ENCODE measurements around the gene EIF4EBP2. TPM values are rescaled to one million over a fixed set of nuclear protein-coding genes. Genes with fewer than 3 reads are reported as not detected.

EIF4EBP2 gene
- total RNA-seq, 1 experiment from 2014 or later, result 78.0 TPM

DNA sequence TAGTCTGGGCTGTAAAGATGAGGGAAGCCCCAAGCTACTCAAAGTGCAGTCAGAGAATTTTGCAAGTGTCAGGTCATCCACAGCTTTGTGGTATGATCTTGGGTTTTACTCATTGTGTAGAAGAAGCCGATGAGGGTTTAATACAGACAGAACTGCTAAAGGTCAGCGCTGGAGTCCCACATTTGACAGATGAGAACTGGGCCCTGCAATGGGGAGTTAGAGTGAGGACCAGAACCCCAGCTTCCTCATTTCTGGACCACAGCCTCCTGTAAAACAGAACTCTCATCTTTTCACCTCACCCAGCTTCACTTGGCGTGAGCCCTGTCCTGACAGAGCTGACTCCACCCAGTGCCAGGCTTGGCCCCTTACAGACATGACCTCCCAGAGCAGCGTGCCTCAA lies 41.6 kb upstream of the EIF4EBP2 start:
- peaks cover 52% of the 10 kb centered on the region for H3K79me2 ChIP-seq (ENCODE audit: low read length)
- no peaks in the 10 kb centered on the region for H3K27me3 ChIP-seq (ENCODE audit: low read length)
- no peak overlapping the region for H3K9ac ChIP-seq (ENCODE audit: low read length)
- no peaks in the 10 kb centered on the region for H3K36me3 ChIP-seq (ENCODE audit: insufficient read depth, low read length)
- no peak overlapping the region for H2AFZ ChIP-seq (ENCODE audit: low read length)
- DNase-seq, result no peak
- H3K27ac ChIP-seq (ENCODE audit: low read length), result 0 out of 2 replicates have a peak overlapping the region, but pooled peaks have one; percentile 16
- H3K9me3 ChIP-seq (ENCODE audit: low read length), result no peaks in the 10 kb centered on the region
- no peak overlapping the region for H3K4me3 ChIP-seq (ENCODE audit: low read length)
- no peak overlapping the region for H3K4me2 ChIP-seq (ENCODE audit: low read depth, low read length, poor library complexity, severe bottlenecking)
- peaks cover 35% of the 10 kb centered on the region for H3K4me1 ChIP-seq (ENCODE audit: low read length)
- H3K9me2 ChIP-seq (replicated peaks; ENCODE audit: insufficient read depth, low read length), result no peaks in the 10 kb centered on the region
- H4K20me1 ChIP-seq (ENCODE audit: insufficient read depth, low read depth, low read length), result no peaks in the 10 kb centered on the region

DNA sequence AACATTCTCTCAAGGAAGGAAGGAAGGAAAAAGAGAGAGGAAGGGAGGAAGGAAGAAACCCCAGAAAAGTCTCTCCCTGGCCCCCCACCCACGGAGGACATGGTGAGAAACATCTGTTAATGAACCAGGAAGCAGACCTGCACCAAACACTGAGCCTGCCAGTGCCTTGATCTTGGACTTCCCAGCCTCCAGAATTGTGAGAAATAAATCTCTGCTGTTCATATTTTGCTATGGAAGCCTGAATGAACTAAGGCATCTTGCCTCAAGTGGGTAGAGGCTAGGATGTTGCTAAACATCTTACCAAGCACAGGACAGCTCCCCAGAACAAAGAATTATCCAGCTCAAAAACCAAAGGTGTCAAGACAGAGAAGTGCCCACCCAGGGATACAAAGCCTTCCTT lies 40.7 kb upstream of the EIF4EBP2 start:
- no peak overlapping the region for H3K4me3 ChIP-seq (ENCODE audit: low read length)
- H2AFZ ChIP-seq (ENCODE audit: low read length), result no peak overlapping the region
- H3K4me1 ChIP-seq (ENCODE audit: low read length), result peaks cover 27% of the 10 kb centered on the region
- no peaks in the 10 kb centered on the region for H4K20me1 ChIP-seq (ENCODE audit: insufficient read depth, low read depth, low read length)
- peak overlapping the region; percentile 66 for H3K27ac ChIP-seq (ENCODE audit: low read length)
- H3K4me2 ChIP-seq (ENCODE audit: low read depth, low read length, poor library complexity, severe bottlenecking), result peak overlapping the region; percentile 30
- no peaks in the 10 kb centered on the region for H3K9me3 ChIP-seq (ENCODE audit: low read length)
- H3K27me3 ChIP-seq (ENCODE audit: low read length), result no peaks in the 10 kb centered on the region
- H3K9me2 ChIP-seq (replicated peaks; ENCODE audit: insufficient read depth, low read length), result no peaks in the 10 kb centered on the region
- DNase-seq, result no peak
- peaks cover 47% of the 10 kb centered on the region for H3K79me2 ChIP-seq (ENCODE audit: low read length)
- H3K9ac ChIP-seq (ENCODE audit: low read length), result peak overlapping the region; percentile 57
- no peaks in the 10 kb centered on the region for H3K36me3 ChIP-seq (ENCODE audit: insufficient read depth, low read length)

- Histone ChIP-seq H3K4me3 (ENCODE audit: low read length) (no peak overlapping the region), H4K20me1 (ENCODE audit: insufficient read depth, low read depth, low read length) (no peaks in the 10 kb centered on the region), H3K9me2 (replicated peaks; ENCODE audit: insufficient read depth, low read length) (no peaks in the 10 kb centered on the region), H3K79me2 (ENCODE audit: low read length) (peaks cover 45% of the 10 kb centered on the region), H3K9me3 (ENCODE audit: low read length) (no peaks in the 10 kb centered on the region), H3K36me3 (ENCODE audit: insufficient read depth, low read length) (peaks cover 3% of the 10 kb centered on the region; the same call in 1 of the 2 replicates), H2AFZ (ENCODE audit: low read length) (no peak overlapping the region), H3K27me3 (ENCODE audit: low read length) (no peaks in the 10 kb centered on the region), H3K4me2 (ENCODE audit: low read depth, low read length, poor library complexity, severe bottlenecking) (peak overlapping the region; percentile 30), H3K4me1 (ENCODE audit: low read length) (peaks cover 22% of the 10 kb centered on the region), H3K27ac (ENCODE audit: low read length) (peak overlapping the region; percentile 66), H3K9ac (ENCODE audit: low read length) (peak overlapping the region; percentile 57)
- DNase-seq, result peak; percentile 96
Measured at GRCh38 chr10:70363971-70364771, 39.8 kb upstream of the EIF4EBP2 start.

- peaks cover 47% of the 10 kb centered on the region for H3K79me2 ChIP-seq (ENCODE audit: low read length)
- H2AFZ ChIP-seq (ENCODE audit: low read length), result no peak overlapping the region
- H3K9ac ChIP-seq (ENCODE audit: low read length), result no peak overlapping the region
Measured at GRCh38 chr10:70364772-70365091, 39.2 kb upstream of the EIF4EBP2 start.

GRCh38 chr10:70367195-70367796 lies 36.6 kb upstream of the EIF4EBP2 start:
- Histone ChIP-seq H3K4me1 (ENCODE audit: low read length) (peaks cover 22% of the 10 kb centered on the region), H2AFZ (ENCODE audit: low read length) (no peak overlapping the region), H3K9me3 (ENCODE audit: low read length) (no peaks in the 10 kb centered on the region), H3K79me2 (ENCODE audit: low read length) (peaks cover 35% of the 10 kb centered on the region), H3K9ac (ENCODE audit: low read length) (no peak overlapping the region), H3K36me3 (ENCODE audit: insufficient read depth, low read length) (peaks cover 3% of the 10 kb centered on the region; the same call in 1 of the 2 replicates), H3K27me3 (ENCODE audit: low read length) (no peaks in the 10 kb centered on the region), H3K4me3 (ENCODE audit: low read length) (no peak overlapping the region), H4K20me1 (ENCODE audit: insufficient read depth, low read depth, low read length) (no peaks in the 10 kb centered on the region), H3K27ac (ENCODE audit: low read length) (no peak overlapping the region), H3K9me2 (replicated peaks; ENCODE audit: insufficient read depth, low read length) (no peaks in the 10 kb centered on the region), H3K4me2 (ENCODE audit: low read depth, low read length, poor library complexity, severe bottlenecking) (no peak overlapping the region)
- DNase-seq, result no peak

More at GRCh38 chr10:70364772-70365091, 39.2 kb upstream of the EIF4EBP2 start:
- no peak for DNase-seq
- Histone ChIP-seq H4K20me1 (ENCODE audit: insufficient read depth, low read depth, low read length) (no peaks in the 10 kb centered on the region), H3K4me1 (ENCODE audit: low read length) (peaks cover 22% of the 10 kb centered on the region), H3K4me2 (ENCODE audit: low read depth, low read length, poor library complexity, severe bottlenecking) (no peak overlapping the region), H3K36me3 (ENCODE audit: insufficient read depth, low read length) (peaks cover 3% of the 10 kb centered on the region; the same call in 1 of the 2 replicates), H3K27me3 (ENCODE audit: low read length) (no peaks in the 10 kb centered on the region), H3K4me3 (ENCODE audit: low read length) (no peak overlapping the region), H3K27ac (ENCODE audit: low read length) (no peak overlapping the region), H3K9me3 (ENCODE audit: low read length) (no peaks in the 10 kb centered on the region), H3K9me2 (replicated peaks; ENCODE audit: insufficient read depth, low read length) (no peaks in the 10 kb centered on the region)

GRCh38 chr10:70368774-70369482 lies 35.0 kb upstream of the EIF4EBP2 start:
- Histone ChIP-seq H3K4me1 (ENCODE audit: low read length) (peaks cover 13% of the 10 kb centered on the region), H3K27me3 (ENCODE audit: low read length) (no peaks in the 10 kb centered on the region), H3K27ac (ENCODE audit: low read length) (no peak overlapping the region), H2AFZ (ENCODE audit: low read length) (no peak overlapping the region), H3K4me2 (ENCODE audit: low read depth, low read length, poor library complexity, severe bottlenecking) (no peak overlapping the region), H3K36me3 (ENCODE audit: insufficient read depth, low read length) (peaks cover 8% of the 10 kb centered on the region; the same call in 1 of the 2 replicates), H3K79me2 (ENCODE audit: low read length) (peaks cover 27% of the 10 kb centered on the region), H3K9me2 (replicated peaks; ENCODE audit: insufficient read depth, low read length) (no peaks in the 10 kb centered on the region), H4K20me1 (ENCODE audit: insufficient read depth, low read depth, low read length) (no peaks in the 10 kb centered on the region), H3K9me3 (ENCODE audit: low read length) (no peaks in the 10 kb centered on the region), H3K4me3 (ENCODE audit: low read length) (no peak overlapping the region), H3K9ac (ENCODE audit: low read length) (no peak overlapping the region)
- no peak for DNase-seq

- Histone ChIP-seq H3K4me1 (ENCODE audit: low read length) (peaks cover 6% of the 10 kb centered on the region), H3K36me3 (ENCODE audit: insufficient read depth, low read length) (peaks cover 8% of the 10 kb centered on the region; the same call in 1 of the 2 replicates), H3K4me3 (ENCODE audit: low read length) (no peak overlapping the region), H3K9ac (ENCODE audit: low read length) (no peak overlapping the region), H3K9me3 (ENCODE audit: low read length) (no peaks in the 10 kb centered on the region), H2AFZ (ENCODE audit: low read length) (no peak overlapping the region), H3K79me2 (ENCODE audit: low read length) (peaks cover 26% of the 10 kb centered on the region), H3K9me2 (replicated peaks; ENCODE audit: insufficient read depth, low read length) (no peaks in the 10 kb centered on the region), H4K20me1 (ENCODE audit: insufficient read depth, low read depth, low read length) (no peaks in the 10 kb centered on the region), H3K27ac (ENCODE audit: low read length) (no peak overlapping the region), H3K4me2 (ENCODE audit: low read depth, low read length, poor library complexity, severe bottlenecking) (no peak overlapping the region), H3K27me3 (ENCODE audit: low read length) (no peaks in the 10 kb centered on the region)
- DNase-seq, result no peak
Measured at GRCh38 chr10:70369498-70370018, 34.4 kb upstream of the EIF4EBP2 start.

GRCh38 chr10:70370766-70371165 lies 33.2 kb upstream of the EIF4EBP2 start:
- H3K27ac ChIP-seq (ENCODE audit: low read length), result no peak overlapping the region
- H3K36me3 ChIP-seq (ENCODE audit: insufficient read depth, low read length), result peaks cover 14% of the 10 kb centered on the region
- no peaks in the 10 kb centered on the region for H3K27me3 ChIP-seq (ENCODE audit: low read length)
- DNase-seq, result no peak
- H3K4me1 ChIP-seq (ENCODE audit: low read length), result peaks cover 3% of the 10 kb centered on the region
- H3K4me3 ChIP-seq (ENCODE audit: low read length), result no peak overlapping the region
- H3K9me3 ChIP-seq (ENCODE audit: low read length), result no peaks in the 10 kb centered on the region
- H2AFZ ChIP-seq (ENCODE audit: low read length), result no peak overlapping the region
- no peak overlapping the region for H3K9ac ChIP-seq (ENCODE audit: low read length)
- no peak overlapping the region for H3K4me2 ChIP-seq (ENCODE audit: low read depth, low read length, poor library complexity, severe bottlenecking)
- no peaks in the 10 kb centered on the region for H4K20me1 ChIP-seq (ENCODE audit: insufficient read depth, low read depth, low read length)
- no peaks in the 10 kb centered on the region for H3K9me2 ChIP-seq (replicated peaks; ENCODE audit: insufficient read depth, low read length)
- peaks cover 35% of the 10 kb centered on the region for H3K79me2 ChIP-seq (ENCODE audit: low read length)
